IMR-90 (cell line): Measurements from ENCODE around the gene AGAP1. TPM values are rescaled to one million over a fixed set of nuclear protein-coding genes. Genes with fewer than 3 reads are reported as not detected.

Experiments
- ATAC-seq: fragments of 200-7000 bp; cut with Tn5 transposase; 2 replicates; pipeline ENCODE4 v1.9.1; 2020; ENCODE audit warnings: low read depth, mild to moderate bottlenecking, moderate library complexity
- BruUV-seq: library from RNA; stranded (reverse); fragments of 400-500 nt; replicated peaks from 2 replicates; lab custom pipeline; 2021; lab: Mats Ljungman, UMichigan
- CTCF ChIA-PET: fragments of 300-600 bp; formaldehyde crosslinking; extraction: SDS; loops from one replicate; lab custom pipeline; 2021; ENCODE audit warnings: antibody characterized with exemption; lab: Yijun Ruan, JAX
- POLR2A ChIA-PET: fragments of 300-600 bp; sonication (Branson Sonifier 250); formaldehyde crosslinking; loops from one replicate; lab custom pipeline; 2022; ENCODE audit warnings: antibody characterized with exemption; ENCODE audit not compliant: unreplicated experiment; lab: Charles Lee
- DNase-seq: peaks from one replicate; pipeline ENCODE4 v3.0.0; 2013
- H2AFZ ChIP-seq: replicated peaks from 2 replicates; pipeline ENCODE3; 2013; ENCODE audit warnings: low read length, mild to moderate bottlenecking; ENCODE audit not compliant: poor library complexity
- H2AK5ac ChIP-seq: 2 replicates; pipeline ENCODE4 v1.6.1; 2013; ENCODE audit warnings: low read depth, low read length, inconsistent platforms
- H2AK9ac ChIP-seq: replicated peaks from 2 replicates; pipeline ENCODE3; 2013; ENCODE audit warnings: mild to moderate bottlenecking, low read depth, low read length, moderate library complexity; ENCODE audit not compliant: poor library complexity
- H2BK120ac ChIP-seq: 2 replicates; pipeline ENCODE4 v1.6.1; 2013; ENCODE audit warnings: low read depth, low read length, inconsistent platforms
- H2BK15ac ChIP-seq: 3 replicates; pipeline ENCODE4 v1.6.1; 2013; ENCODE audit warnings: low read depth, low read length, inconsistent platforms
- H2BK20ac ChIP-seq: 2 replicates; pipeline ENCODE4 v1.6.1; 2013; ENCODE audit warnings: low read depth, mild to moderate bottlenecking, inconsistent platforms, low read length, moderate library complexity
- H2BK5ac ChIP-seq: 2 replicates; pipeline ENCODE4 v1.6.1; 2013; ENCODE audit warnings: mild to moderate bottlenecking, low read depth, low read length, inconsistent platforms; ENCODE audit not compliant: poor library complexity, severe bottlenecking
- H3K14ac ChIP-seq: replicated peaks from 2 replicates; pipeline ENCODE4 v1.6.1; 2013; ENCODE audit warnings: low read depth, low read length, inconsistent platforms
- H3K18ac ChIP-seq: 2 replicates; pipeline ENCODE4 v1.6.1; 2013; ENCODE audit warnings: low read depth, low read length, control low read depth
- H3K23ac ChIP-seq: 2 replicates; pipeline ENCODE4 v1.6.1; 2013; ENCODE audit warnings: low read depth, low read length, inconsistent platforms
- H3K27ac ChIP-seq: 2 replicates; pipeline ENCODE4 v1.5.1; 2013; ENCODE audit warnings: mild to moderate bottlenecking, control low read depth, low read length; ENCODE audit not compliant: insufficient read depth
- H3K27me3 ChIP-seq: 2 replicates; pipeline ENCODE4 v1.6.1; 2013; ENCODE audit warnings: low read length; ENCODE audit not compliant: control insufficient read depth, insufficient read depth
- H3K36me3 ChIP-seq: 2 replicates; pipeline ENCODE4 v1.6.1; 2013; ENCODE audit warnings: low read length, mixed read lengths; ENCODE audit not compliant: control insufficient read depth, insufficient read depth
- H3K4ac ChIP-seq: 2 replicates; pipeline ENCODE4 v1.6.1; 2013; ENCODE audit warnings: low read depth, low read length, inconsistent platforms
- H3K4me1 ChIP-seq: 2 replicates; pipeline ENCODE4 v1.6.1; 2013; ENCODE audit warnings: low read length, mixed read lengths; ENCODE audit not compliant: control insufficient read depth, insufficient read depth
- H3K4me2 ChIP-seq: 2 replicates; pipeline ENCODE4 v1.6.1; 2013; ENCODE audit warnings: low read depth, mild to moderate bottlenecking, control low read depth, low read length, moderate library complexity
- H3K4me3 ChIP-seq: 2 replicates; pipeline ENCODE4 v1.5.1; 2013; ENCODE audit warnings: low read depth, mild to moderate bottlenecking, control low read depth, low read length, moderate library complexity; ENCODE audit not compliant: insufficient read depth
- H3K56ac ChIP-seq: 2 replicates; pipeline ENCODE4 v1.6.1; 2013; ENCODE audit warnings: low read length, inconsistent platforms; ENCODE audit not compliant: insufficient read depth; ENCODE audit errors: extremely low read depth
- H3K79me1 ChIP-seq, 2 experiments: 2 replicates each; pipeline ENCODE4 v1.6.1; 2013; ENCODE audit warnings: low read length in 2 of 2, inconsistent platforms in 1 of 2, low read depth in 1 of 2
- H3K9ac ChIP-seq: 2 replicates; pipeline ENCODE4 v1.6.1; 2013; ENCODE audit warnings: low read depth, low read length, control low read depth
- H3K9me1 ChIP-seq: 2 replicates; pipeline ENCODE4 v1.6.1; 2013; ENCODE audit warnings: low read length, inconsistent platforms; ENCODE audit not compliant: insufficient read depth
- H3K9me3 ChIP-seq: 2 replicates; pipeline ENCODE4 v1.6.1; 2013; ENCODE audit warnings: low read length; ENCODE audit not compliant: control insufficient read depth, insufficient read depth
- H4K20me1 ChIP-seq: 2 replicates; pipeline ENCODE4 v1.6.1; 2013; ENCODE audit warnings: low read length, inconsistent platforms; ENCODE audit not compliant: insufficient read depth
- H4K5ac ChIP-seq: 2 replicates; pipeline ENCODE4 v1.6.1; 2013; ENCODE audit warnings: mild to moderate bottlenecking, low read depth, low read length, control low read depth
- H4K8ac ChIP-seq, 2 experiments: 2 replicates each; pipeline ENCODE4 v1.6.1; 2013; ENCODE audit warnings: low read depth in 2 of 2, low read length in 2 of 2, control low read depth in 1 of 2, inconsistent platforms in 1 of 2
- H4K91ac ChIP-seq: 2 replicates; pipeline ENCODE4 v1.6.1; 2013; ENCODE audit warnings: low read depth, low read length, inconsistent platforms; ENCODE audit not compliant: insufficient read depth
- CEBPB ChIP-seq: IDR thresholded peaks from 2 replicates; pipeline ENCODE4 v1.6.1; 2012; ENCODE audit warnings: low read depth, low read length, improper control_type of control experiment
- CHD1 ChIP-seq: IDR thresholded peaks from 2 replicates; pipeline ENCODE4 v1.6.1; 2012; ENCODE audit warnings: low read depth, low read length, improper control_type of control experiment
- FOS ChIP-seq: fragments of 150-350 bp; IDR thresholded peaks from 2 replicates; pipeline ENCODE4 v1.6.1; 2016; ENCODE audit warnings: low read depth, low read length
- NFE2L2 ChIP-seq: fragments of 150-350 bp; IDR thresholded peaks from 2 replicates; pipeline ENCODE4 v1.6.1; 2016; ENCODE audit warnings: low read depth, mild to moderate bottlenecking, low read length
- RCOR1 ChIP-seq: IDR thresholded peaks from 2 replicates; pipeline ENCODE4 v1.6.1; 2012; ENCODE audit warnings: mild to moderate bottlenecking, low read length, improper control_type of control experiment; ENCODE audit not compliant: insufficient replicate concordance
- SMC3 ChIP-seq: fragments of 150-350 bp; IDR thresholded peaks from 2 replicates; pipeline ENCODE4 v1.6.1; 2016; ENCODE audit warnings: low read depth, mild to moderate bottlenecking, antibody characterized with exemption, low read length, moderate library complexity
- WGBS, 2 experiments: methylation state at CpG; one replicate each; pipeline versions ENCODE4 v1.1.5 to v1.1.7; 2013; ENCODE audit warnings: missing lambda C conversion rate in 2 of 2; ENCODE audit not compliant: insufficient read length in 1 of 2; ENCODE audit errors: extremely low coverage in 2 of 2; 5-methylcytosine and 5-hydroxymethylcytosine counted together
- dilution Hi-C: fragments of 300-500 bp; cut with HindIII; formaldehyde crosslinking; loops from one replicate; pipeline ENCODE4 v1.14.3; 2018; ENCODE audit warnings: low sequenced_read_pairs; ENCODE audit not compliant: unreplicated experiment
- in situ Hi-C: fragments of 300-500 bp; cut with MboI; formaldehyde crosslinking; loops from 3 replicates; pipeline ENCODE4 v1.14.3; 2019; ENCODE audit warnings: low sequenced_read_pairs, inconsistent platforms, mixed read lengths
- intact Hi-C: fragments of 100-400 bp; cut with micrococcal nuclease; formaldehyde crosslinking; loops from 2 replicates; pipeline ENCODE4 v1.10.0; 2022
- polyA plus RNA-seq, 3 experiments: library from polyadenylated mRNA; depleted of rRNA; stranded (reverse); fragments of >200 nt; gene quantifications; 2 replicates each; pipeline ENCODE4 v1.2.3, GENCODE V29; 2012; ENCODE audit warnings: low replicate concordance in 1 of 3
- total RNA-seq: library from RNA; depleted of rRNA; stranded (reverse); fragments of >200 nt; gene quantifications from 2 replicates; pipeline ENCODE4 v1.2.3, GENCODE V29; 2012
- TF ChIP-seq, protein P1 (sequence below): conservative IDR thresholded peaks from 2 replicates; pipeline ENCODE4 v1.5.1; 2012; ENCODE audit warnings: mild to moderate bottlenecking, low read depth, low read length, improper control_type of control experiment
- TF ChIP-seq, protein P2 (sequence below): fragments of 150-350 bp; IDR thresholded peaks from 2 replicates; pipeline ENCODE4 v1.6.1; 2016; ENCODE audit warnings: low read depth, mild to moderate bottlenecking, low read length, moderate library complexity, borderline replicate concordance

The AGAP1 gene
- total and polyA plus RNA-seq, 2 of the 4 experiments (the other 2 are of a cell fraction): 15.1 to 16.4 TPM

DNA sequence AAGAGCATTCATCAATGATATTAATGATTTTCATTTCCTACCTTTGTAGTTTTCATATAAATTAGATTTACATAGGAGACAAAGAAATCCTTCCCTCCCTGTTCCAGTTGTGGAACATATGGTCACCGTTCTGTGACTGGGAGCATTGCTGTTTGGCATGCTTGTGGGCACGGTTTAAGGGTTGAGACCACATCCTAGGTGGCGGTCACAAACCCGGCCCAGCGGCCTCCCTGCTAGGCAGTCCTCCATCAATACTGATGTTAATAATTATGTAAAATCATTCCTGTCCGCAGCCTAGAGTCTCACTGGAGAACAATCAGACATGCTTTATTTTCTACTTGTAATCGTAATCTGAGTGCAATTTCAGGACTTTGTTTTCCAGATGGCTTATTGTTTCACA is 117.9 kb downstream of the AGAP1 start:
- H3K4me3 ChIP-seq: no peak overlapping the region
- no peak overlapping the region for H2BK20ac ChIP-seq
- intact Hi-C loops: no loop called here
- no peak overlapping the region for H4K5ac ChIP-seq
- H3K18ac ChIP-seq: no peak overlapping the region
- no peak overlapping the region for H2BK5ac ChIP-seq
- no peaks in the 10 kb centered on the region for H3K27me3 ChIP-seq
- ChIA-PET POLR2A (no interaction called here), CTCF (no interaction called here)
- H2AK9ac ChIP-seq: no peak overlapping the region
- no peaks in the 10 kb centered on the region for H3K9me3 ChIP-seq
- dilution Hi-C loops: no loop called here
- TF ChIP-seq NFE2L2: no peak
- no peak for TF ChIP-seq CHD1
- no peak for TF ChIP-seq CEBPB
- TF ChIP-seq, protein P1, sequence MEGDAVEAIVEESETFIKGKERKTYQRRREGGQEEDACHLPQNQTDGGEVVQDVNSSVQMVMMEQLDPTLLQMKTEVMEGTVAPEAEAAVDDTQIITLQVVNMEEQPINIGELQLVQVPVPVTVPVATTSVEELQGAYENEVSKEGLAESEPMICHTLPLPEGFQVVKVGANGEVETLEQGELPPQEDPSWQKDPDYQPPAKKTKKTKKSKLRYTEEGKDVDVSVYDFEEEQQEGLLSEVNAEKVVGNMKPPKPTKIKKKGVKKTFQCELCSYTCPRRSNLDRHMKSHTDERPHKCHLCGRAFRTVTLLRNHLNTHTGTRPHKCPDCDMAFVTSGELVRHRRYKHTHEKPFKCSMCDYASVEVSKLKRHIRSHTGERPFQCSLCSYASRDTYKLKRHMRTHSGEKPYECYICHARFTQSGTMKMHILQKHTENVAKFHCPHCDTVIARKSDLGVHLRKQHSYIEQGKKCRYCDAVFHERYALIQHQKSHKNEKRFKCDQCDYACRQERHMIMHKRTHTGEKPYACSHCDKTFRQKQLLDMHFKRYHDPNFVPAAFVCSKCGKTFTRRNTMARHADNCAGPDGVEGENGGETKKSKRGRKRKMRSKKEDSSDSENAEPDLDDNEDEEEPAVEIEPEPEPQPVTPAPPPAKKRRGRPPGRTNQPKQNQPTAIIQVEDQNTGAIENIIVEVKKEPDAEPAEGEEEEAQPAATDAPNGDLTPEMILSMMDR: no peak
- no peak for TF ChIP-seq SMC3
- no peak for TF ChIP-seq RCOR1
- no peak for TF ChIP-seq FOS
- TF ChIP-seq, protein P2, sequence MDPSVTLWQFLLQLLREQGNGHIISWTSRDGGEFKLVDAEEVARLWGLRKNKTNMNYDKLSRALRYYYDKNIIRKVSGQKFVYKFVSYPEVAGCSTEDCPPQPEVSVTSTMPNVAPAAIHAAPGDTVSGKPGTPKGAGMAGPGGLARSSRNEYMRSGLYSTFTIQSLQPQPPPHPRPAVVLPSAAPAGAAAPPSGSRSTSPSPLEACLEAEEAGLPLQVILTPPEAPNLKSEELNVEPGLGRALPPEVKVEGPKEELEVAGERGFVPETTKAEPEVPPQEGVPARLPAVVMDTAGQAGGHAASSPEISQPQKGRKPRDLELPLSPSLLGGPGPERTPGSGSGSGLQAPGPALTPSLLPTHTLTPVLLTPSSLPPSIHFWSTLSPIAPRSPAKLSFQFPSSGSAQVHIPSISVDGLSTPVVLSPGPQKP: no peak
- no peak overlapping the region for H3K56ac ChIP-seq
- ATAC-seq: no peak
- H3K9me1 ChIP-seq: peaks cover 3% of the 10 kb centered on the region; the same call in 1 of the 2 replicates
- H4K20me1 ChIP-seq: peaks cover 53% of the 10 kb centered on the region
- H3K79me1 ChIP-seq: peaks cover 29 to 68% of the 10 kb centered on the region in 2 experiments
- H3K9ac ChIP-seq: no peak overlapping the region
- H2BK15ac ChIP-seq: no peak overlapping the region
- no peak overlapping the region for H2BK120ac ChIP-seq
- H3K14ac ChIP-seq: no peak overlapping the region
- BruUV-seq: no TSS peak
- no peak for DNase-seq
- no peak overlapping the region for H2AFZ ChIP-seq
- no peak overlapping the region for H3K23ac ChIP-seq
- no CpG with 5 or more reads among the region's 7 CpGs for WGBS, 2 experiments
- no peak overlapping the region for H4K91ac ChIP-seq
- no peak overlapping the region for H3K4ac ChIP-seq
- H3K4me2 ChIP-seq: no peak overlapping the region
- H3K4me1 ChIP-seq: peaks cover 6% of the 10 kb centered on the region; the same call in 1 of the 2 replicates
- no peak overlapping the region for H2AK5ac ChIP-seq
- in situ Hi-C loops: loop anchor here (25.0 kb wide), 1 partner anchor 551 kb away; the partner anchor contains the start of gene GBX2
- no peaks in the 10 kb centered on the region for H3K36me3 ChIP-seq
- H3K27ac ChIP-seq: no peak overlapping the region
- H4K8ac ChIP-seq: no peak overlapping the region
